NCI-H82 treated with DMSO at 0.1 percent for 48 hours (cell line): ENCODE data around the gene GDPD5.

Source experiments
- DNase-seq: peaks from one replicate; lab custom pipeline; 2025; ENCODE audit not compliant: unreplicated experiment; lab: John Stamatoyannopoulos, UW

Gene GDPD5

GRCh38 chr11:75493626-75494025 is 32.1 kb downstream of the GDPD5 start:
- no peak for DNase-seq

GRCh38 chr11:75492181-75492820 is 33.4 kb downstream of the GDPD5 start:
- DNase-seq, result no peak

- no peak for DNase-seq
Observed at GRCh38 chr11:75491465-75491864, 34.3 kb downstream of the GDPD5 start.

- DNase-seq, result no peak
Observed at GRCh38 chr11:75490221-75491181, 35.2 kb downstream of the GDPD5 start.

- DNase-seq, result no peak
Observed at GRCh38 chr11:75487365-75487764, 38.4 kb downstream of the GDPD5 start.

GRCh38 chr11:75485742-75486141 is 40.0 kb downstream of the GDPD5 start:
- no peak for DNase-seq

GRCh38 chr11:75482931-75483469 is 42.7 kb downstream of the GDPD5 start:
- no peak for DNase-seq

GRCh38 chr11:75481922-75482606 is 43.7 kb downstream of the GDPD5 start:
- DNase-seq, result no peak

- no peak for DNase-seq
Observed at GRCh38 chr11:75481223-75481921, 44.4 kb downstream of the GDPD5 start.

GRCh38 chr11:75480185-75481175 is 45.3 kb downstream of the GDPD5 start:
- no peak for DNase-seq

- no peak for DNase-seq
Observed at GRCh38 chr11:75479597-75480145, 46.1 kb downstream of the GDPD5 start.

GRCh38 chr11:75478783-75479596 is 46.8 kb downstream of the GDPD5 start:
- no peak for DNase-seq

GRCh38 chr11:75477614-75477935 is 48.2 kb downstream of the GDPD5 start:
- DNase-seq, result no peak

- no peak for DNase-seq
Observed at GRCh38 chr11:75476739-75477613, 48.8 kb downstream of the GDPD5 start.

- DNase-seq, result no peak
Observed at GRCh38 chr11:75475767-75476650, 49.7 kb downstream of the GDPD5 start.

- peak; percentile 53 for DNase-seq
Observed at GRCh38 chr11:75474878-75475766, 50.6 kb downstream of the GDPD5 start.
